NCI-H1092 treated with DMSO at 0.1 percent for 48 hours (cell line): ENCODE data around the gene DCC.

Experiments used
- DNase-seq: peaks from one replicate; lab custom pipeline; 2025; lab: John Stamatoyannopoulos, UW

Gene DCC

DNA sequence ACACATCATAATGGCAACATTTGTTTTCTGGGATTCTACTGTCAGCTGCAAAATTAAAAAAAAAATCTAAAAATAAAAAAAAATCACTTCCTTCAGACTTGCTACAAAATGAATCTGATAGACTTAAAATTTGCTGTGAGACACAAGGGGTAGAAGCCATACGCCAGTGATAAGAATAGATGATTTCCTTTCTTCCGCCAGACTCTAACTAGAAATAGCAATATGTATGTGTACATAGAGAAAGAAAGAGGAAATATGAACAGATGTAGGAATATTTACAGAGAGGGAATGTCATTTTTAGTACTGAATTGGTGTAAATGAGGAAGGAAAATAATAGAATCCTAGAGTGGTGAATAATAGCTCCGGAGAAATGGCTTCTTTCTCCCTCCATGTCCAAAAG lies 574.2 kb downstream of the DCC start:
- no peak for DNase-seq

DNA sequence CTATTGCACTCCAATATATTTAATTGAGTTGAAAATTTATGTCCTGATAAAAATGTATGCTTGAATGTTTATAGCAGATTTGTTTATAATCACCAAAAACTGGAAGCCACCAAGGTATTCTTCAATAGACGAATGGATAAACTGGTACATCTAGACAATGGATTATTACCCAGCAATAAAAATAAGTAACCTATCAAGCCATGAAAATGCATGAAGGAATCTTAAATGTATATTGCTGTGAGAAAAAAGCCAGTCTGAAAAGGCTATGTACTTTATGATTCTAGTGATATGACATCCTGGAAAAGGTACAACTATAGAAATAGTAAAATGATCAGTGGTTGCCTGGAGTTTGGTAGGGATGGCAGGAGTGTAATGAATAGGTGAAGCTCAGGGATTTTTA lies 580.7 kb downstream of the DCC start:
- no peak for DNase-seq

DNA sequence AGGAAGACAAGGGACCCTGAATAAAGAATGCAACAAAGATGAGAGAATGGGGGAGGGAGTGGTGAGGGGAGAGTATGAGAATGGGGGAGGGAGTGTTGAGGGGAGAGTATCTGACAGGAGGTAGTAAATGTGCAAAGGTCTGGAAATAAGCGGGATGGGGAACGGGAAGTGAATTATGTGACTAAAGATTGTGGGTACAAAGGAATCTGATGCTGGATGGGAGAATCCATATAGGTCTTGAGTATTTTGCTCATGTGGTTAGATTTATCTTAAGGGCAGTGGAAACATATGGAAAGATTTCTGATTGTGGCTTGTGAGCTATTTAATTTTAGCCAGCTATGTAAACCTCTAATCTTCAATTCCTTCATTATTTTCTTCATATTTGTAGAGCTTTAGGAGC lies 593.4 kb downstream of the DCC start:
- DNase-seq, result no peak

DNA sequence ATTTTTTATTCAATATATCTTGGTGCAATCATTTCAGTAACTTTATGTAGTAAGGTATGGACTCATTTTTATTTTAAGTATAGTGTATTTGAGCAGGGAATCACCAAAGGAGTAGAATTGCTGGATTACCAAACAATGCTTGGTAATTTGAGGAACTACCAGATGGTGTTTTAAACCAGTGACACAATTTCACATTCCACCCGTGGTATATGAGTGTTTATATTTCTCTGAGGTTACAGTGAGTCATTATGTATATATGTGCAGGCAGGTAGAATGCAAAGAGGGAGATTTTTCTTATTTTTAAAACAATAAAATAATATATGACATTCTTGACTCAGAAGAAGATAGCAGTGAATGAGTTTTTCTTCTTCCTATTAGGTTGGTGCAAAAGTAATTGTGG lies 596.9 kb downstream of the DCC start:
- no peak for DNase-seq

DNA sequence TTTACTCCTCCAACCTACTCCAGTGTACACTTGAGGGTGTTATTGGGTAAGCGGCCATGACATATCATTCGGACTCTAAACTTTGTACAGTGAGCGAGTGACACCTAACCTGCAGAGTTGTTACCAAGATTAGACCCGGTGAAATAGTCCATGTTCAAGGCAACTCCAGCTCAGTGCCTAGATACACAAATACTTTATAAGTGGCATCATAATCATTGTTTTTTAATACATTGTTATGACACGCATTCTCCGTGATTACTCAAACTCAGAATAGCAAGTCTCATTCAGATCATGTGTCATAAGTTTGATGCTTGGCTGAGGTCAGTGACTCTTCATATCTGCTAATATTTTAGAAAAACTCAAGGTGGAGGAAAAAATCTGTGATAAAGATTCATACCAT lies 597.8 kb downstream of the DCC start:
- no peak for DNase-seq

DNA sequence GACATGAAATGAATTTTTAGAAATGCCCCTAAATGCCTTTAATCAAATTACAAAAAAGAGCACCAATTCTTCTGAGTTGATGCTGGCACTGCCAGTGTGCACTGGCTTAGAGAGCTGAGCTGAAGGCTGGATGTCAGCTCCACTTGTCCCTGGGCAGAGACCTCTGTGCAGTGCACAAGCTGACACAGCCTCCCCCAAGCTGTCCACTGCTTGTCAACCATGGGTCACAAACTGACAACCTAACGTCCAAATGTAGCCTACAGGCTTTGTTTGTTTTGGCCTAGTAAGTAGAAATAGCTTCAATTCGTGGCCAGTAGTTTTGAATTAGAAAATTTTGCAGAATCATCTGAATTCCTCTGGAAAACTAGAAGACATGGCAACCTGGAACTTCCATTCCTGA lies 605.6 kb downstream of the DCC start:
- DNase-seq, result no peak

DNA sequence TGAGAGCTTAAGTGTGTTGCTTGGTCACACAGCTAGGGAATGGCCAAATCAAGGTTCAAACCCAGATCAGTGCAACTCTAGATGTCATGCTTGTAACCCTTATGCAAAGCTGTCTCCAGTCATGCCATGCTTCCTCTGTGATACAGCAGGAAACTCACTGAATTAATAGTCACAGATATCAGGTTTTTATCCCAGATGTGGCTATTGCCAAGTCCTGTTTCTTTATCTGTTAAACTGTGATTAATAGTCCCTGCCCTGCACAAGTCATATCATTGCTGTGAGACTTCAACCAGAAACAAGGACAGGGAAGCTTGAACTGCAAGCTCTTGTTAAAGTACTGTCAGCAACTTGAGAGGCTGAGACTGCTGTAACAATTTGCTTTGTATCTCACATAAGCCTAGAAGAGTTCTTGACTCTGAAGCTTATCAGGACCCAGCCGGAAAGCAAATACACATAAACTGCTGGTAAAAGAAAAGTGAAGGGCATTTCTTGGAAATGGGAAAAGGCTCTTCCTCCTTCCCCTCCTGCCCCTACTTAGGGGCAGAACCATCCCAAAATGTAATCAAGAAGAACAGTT lies 609.0 kb downstream of the DCC start:
- DNase-seq, result no peak

DNA sequence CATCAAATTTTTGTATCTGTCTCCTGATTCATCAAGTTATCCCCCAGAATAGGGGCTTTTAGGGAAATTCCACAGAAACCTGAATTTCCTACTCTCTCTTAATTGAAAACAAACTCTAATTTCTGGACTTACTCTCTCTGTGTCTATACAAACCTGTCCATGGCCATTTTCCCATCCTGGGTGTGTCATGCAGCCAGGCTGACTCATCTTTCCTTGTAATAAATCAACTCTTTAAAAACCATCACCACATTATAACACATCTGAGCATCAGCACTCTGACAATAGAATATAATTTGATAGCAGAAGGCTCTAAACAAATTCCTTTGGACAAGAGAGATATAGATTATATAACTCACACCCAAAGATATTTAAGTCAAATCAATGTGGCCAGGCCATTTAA lies 610.2 kb downstream of the DCC start:
- DNase-seq, result no peak

DNA sequence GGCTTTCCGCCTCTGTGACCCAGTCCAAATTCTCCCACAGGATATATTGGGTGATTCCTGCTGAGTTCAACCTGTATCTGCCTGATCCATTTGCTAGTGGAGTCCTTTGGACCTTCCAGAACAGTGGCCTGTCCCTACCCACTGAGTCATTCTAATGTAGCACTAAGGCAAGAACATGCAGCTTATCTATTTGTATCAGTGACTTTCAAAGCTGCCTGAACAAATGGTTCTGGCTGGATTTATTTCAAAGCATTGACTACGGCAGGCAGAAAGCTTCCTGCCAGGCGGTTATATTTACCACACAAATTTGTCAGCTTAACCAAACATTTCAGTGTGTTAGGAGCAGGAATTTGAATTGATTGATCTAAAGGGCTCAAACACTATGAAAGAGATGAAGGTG lies 613.4 kb downstream of the DCC start:
- no peak for DNase-seq

DNA sequence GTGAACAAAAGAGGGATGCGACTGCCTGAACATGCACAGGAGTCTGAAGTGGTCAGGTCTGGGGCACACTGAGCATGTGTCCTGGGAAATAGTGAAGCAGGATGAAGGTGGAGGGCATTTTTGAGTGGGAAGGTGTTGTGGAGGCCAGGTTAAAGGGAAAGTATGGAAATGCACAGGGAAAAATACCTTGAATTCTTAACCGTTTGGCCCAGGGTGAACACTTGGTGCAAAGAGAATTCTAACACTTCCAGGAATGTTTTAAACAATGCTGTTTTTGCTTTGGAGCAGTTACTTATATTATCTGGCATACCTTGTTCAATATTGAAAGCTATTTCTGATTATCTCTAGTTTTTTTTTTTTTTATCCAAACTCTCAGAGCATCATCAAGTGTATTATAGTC lies 623.5 kb downstream of the DCC start:
- no peak for DNase-seq

DNA sequence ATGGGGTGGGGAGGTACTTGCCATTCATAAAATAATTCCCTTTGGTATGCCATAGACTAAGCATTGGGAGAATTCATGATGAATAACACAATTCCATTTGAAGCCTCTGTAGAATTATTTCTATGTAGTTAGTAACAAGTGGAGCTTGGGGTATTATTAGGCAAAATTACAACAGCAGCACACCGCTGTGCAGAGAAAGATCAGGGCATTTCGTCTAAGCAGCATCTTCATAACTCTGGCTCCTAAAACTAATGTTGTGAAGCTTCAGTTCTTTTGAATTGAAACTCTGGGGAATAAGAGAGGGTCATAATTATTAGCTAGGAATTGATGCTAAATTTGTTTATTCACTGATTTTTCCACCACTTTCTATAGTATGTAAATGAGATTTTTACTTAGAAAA lies 630.7 kb downstream of the DCC start:
- no peak for DNase-seq

DNA sequence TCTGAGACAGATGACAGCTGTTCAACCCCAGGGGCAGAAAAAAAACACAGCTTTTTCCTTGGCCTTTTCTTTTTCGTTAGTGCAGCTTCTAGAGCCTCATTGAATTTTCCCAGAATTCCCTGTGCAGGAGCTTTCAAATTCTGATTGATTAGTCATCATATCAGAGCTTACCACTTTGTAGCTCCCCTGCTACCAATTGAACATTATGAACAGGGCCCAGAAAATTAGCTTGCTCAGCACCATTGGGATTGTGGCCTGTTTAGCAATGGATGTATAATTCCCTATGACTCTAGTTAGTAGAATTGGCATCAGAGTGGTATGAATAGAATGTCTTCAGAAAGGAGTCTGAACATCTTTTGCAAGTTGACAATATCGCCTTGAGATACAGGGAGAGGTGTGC lies 631.1 kb downstream of the DCC start:
- no peak for DNase-seq

DNA sequence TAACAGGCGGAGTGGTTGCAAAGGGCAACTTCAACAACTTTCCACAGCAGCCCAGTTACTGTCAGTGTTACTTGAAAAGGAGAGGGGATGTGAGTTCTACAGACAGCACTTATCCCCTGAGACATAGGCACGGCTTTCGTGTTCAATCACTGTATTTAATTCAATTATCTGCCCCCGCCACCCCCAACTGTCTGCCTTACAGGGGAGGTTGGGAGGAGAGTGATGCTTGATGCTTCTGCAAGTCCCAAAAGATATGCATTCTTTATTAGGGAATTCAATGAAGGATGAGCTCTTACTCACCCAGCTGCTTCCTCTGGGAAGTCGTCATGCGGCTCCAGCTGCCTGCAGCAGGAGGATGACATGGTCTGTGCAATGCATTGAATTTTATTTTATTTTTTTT lies 639.9 kb downstream of the DCC start:
- DNase-seq, result no peak

DNA sequence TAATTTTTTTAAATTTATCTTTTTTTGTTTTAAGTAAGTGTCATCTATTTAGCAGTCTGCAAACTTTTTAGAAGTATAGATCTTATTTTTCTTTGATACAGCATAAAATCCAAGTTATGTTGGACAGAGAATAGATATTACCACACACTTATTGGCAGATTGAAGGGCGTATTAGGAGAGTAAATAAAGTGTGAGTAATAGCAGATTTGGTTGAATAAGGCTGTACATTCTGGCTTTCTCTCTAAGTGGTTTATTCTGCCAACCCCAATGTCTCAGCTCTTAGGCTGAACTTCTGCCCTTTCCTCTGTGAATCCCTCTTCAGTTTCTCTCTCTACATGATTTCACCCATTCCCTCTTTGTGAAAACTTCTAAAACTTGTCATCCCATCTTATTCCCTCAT lies 651.2 kb downstream of the DCC start:
- no peak for DNase-seq

DNA sequence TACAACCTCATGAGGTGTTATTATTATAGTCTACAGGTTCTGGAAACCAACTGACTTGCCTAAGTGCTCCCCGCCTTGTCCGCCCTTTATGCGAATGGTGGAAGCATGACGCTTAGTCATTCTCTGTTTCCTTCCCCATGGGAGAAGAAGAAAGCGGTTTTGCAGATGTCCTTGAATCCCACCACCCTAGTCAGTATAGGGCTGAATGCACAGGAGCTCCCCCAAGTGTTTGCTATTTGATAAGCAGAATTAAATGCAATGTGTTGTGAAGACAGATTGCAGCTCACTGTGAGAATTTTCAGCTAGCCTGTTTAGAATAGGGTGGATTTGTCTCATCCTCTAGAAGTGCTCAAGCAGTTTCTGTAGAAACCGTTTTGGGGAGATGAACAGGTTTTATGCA lies 652.0 kb downstream of the DCC start:
- DNase-seq, result peak; percentile 37

DNA sequence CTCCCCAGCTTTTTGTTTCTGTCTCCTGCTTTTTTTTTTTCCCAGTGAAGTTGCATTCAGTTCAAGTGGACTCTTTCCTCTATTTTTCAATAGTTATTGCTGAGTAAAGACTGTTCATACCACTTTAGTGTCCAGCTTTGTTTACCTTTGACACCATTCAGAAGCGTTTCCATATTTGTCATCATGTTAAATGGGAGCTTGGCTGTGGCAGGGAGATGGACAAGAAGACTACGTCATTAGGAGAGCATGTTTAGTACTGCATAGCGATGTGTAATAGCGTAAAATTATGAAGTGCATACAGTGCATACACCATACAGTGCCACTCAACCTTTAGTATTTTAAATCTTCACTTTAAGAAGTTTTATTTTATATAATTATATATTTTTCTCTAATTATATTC lies 655.9 kb downstream of the DCC start:
- peak; percentile 84 for DNase-seq

DNA sequence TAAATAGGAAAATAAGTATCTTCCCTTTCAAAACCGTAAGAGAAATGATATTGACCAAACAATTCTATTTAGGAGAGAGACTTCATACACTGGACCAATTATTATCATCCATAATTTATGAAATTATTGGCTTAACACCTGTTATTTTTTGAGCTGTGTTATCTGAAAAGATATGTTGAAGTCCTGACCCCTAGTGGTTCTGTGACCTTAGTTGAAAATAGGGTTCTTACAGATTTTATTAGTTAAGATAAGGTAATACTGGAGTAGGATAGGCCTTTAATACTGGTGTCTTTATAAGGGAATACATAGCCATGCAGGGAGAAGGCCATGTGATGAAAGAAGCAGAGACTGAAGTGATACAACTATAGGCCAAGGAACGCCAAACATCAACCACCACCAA lies 659.6 kb downstream of the DCC start:
- DNase-seq, result no peak

DNA sequence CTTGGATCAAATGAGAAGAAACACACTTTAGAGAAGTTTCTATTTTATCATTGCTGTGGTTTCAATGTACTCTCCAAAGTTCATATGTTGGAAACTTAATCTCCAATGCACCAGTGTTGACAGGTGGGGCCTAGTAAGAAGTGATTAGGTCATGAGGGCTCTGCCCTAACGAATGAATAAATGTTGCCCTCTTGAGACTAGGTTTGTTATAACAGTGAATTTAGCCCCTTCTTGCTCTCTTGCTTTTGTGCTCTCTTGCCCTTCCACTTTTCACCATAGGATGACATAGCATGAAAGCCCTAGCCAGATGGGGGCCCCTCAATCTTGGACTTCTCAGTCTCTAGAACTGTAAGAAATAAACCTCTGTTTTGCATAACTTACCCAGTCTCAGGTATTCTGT lies 664.8 kb downstream of the DCC start:
- no peak for DNase-seq

DNA sequence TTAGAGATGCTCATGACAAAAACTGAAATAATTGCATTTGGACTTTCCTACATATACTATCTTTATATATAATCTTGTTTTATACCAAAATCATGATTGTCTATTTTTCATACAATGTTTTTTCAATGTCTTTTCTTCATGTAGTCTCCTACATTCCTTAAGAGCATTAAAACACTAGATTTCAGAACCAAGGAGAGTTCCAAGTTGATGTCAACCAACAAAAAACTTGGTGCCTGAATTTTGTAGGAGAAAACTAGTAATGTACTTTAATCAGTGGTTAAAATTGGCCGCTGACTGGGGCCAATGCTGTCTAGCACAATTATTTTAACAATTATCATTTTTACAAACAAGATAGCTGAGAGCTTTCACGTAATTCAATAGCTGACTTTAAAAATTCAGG lies 678.8 kb downstream of the DCC start:
- no peak for DNase-seq

DNA sequence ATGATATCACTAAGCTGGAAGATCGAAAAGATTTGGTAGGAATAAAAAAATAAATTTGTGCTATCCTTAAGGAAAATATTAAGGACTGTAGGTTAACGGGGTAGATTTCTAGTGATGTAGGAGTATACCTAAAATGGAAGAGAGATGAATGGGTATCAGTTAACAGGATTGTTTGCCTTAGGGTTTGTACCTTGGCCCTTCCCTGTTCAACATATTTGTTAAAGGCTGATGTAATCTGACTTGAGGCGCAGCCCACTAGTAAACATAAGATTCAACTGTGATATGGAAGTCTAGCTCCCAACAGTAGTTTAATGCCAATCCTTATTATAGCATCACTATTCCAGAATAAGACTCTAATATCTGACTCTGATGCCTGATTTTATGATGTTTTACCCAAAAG lies 685.2 kb downstream of the DCC start:
- DNase-seq, result no peak

DNA sequence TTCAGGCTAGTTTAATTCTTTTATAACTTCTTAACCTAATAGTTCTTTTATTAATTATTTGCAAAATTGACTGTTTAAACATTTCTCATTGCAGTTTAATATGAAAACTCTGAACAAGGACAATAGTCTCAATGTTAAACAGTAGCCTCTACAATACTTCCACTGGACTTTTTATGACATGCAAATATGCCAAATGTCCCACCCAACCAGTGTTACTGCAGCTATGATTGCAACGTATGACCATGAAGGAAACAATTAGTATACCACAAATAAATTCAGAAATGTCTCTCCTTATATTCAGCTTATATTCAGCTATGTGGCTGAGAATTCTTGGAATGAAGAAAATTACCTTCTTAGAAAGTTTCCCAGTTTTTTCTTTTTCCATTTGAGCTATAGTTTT lies 688.6 kb downstream of the DCC start:
- DNase-seq, result no peak

DNA sequence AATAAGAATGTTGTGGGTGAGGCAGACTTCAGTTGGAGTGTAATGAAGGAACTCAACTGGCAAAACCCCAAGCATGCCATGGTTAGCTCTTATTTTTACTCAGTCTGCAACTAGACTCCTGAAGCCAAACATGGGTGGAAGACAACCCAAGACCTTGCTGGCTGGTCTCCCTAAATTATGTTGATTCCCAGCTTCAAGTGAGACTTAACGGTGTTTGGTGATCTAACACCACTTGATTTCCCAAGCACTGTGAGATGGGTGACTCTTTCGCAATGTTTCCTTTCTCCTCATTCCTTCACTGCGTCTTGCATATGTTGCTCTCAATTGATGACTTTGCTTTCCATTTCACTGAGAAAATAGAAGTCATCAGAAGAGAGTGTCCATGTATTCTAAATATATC lies 693.1 kb downstream of the DCC start:
- DNase-seq, result no peak

DNA sequence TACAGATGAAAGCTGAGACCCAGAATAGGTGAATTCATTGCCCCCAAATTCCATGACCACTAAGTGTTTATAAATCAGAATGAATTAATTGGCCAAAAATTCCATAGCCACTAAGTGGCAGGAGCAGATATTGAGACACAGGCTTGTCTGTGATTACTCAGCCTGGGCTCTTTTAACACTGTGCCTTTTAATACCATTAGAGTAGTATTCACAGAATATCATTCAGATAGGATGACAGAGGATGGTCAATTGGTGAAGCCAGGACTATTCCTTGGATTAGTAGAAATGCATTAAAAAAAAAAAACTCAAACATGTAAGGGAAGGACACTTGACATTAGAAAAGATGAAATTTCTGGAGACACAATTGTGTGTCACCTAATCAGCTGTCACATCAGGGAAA lies 698.6 kb downstream of the DCC start:
- DNase-seq, result no peak

DNA sequence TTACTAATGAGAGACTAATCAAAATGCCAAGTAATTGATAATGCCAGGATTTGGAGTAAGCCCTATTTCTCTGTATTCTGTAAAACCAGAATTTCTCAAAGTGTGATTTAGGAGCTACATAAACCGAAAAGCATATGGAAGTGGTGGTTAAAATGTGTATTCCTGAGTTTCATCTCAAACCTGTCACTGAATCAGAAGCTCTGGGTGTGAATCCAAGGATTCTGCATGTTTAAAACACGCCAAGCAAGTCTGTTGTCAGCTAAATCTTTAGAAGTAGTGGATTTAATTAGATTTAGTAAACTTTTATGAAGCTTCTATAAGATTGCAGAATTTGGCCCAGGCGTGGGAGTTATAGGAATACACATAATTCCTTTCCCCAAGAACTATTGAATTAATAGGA lies 700.3 kb downstream of the DCC start:
- no peak for DNase-seq

DNA sequence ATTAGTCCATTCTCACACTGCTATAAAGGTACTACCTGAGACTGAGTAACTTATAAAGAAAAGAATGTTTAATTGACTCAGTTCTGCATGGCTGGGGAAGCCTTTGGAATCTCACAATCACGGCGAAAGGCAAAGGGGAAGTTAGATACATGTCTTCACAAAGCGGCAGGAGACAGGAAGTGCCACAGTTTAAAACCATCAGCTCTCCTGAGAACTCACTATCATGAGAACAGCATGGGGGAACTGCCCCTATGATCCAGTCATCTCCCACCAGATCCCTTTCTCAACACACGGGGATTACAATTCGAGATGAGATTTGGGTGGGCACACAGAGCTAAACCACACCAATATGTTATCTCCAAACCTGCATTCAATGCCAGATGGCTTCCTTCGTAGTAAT lies 716.1 kb downstream of the DCC start:
- DNase-seq, result no peak
